Neutrophil (primary cell): ENCODE results near the gene TNK2.
"Not testable (repeated sequence)": the region's sequence is repeated elsewhere in the genome, so short reads cannot be mapped to it uniquely, and the experiment has no call there.

ENCODE experiments used
- H3K27ac ChIP-seq: fragments of 200-600 bp; sonication (generic); 2 replicates; pipeline ENCODE4 v1.5.1; 2016; ENCODE audit warnings: mild to moderate bottlenecking, moderate library complexity
- H3K27me3 ChIP-seq: fragments of 200-600 bp; sonication (generic); 2 replicates; pipeline ENCODE4 v1.6.0; 2016; ENCODE audit warnings: mild to moderate bottlenecking
- H3K36me3 ChIP-seq: fragments of 200-600 bp; sonication (generic); 2 replicates; pipeline ENCODE4 v1.5.1; 2017
- H3K4me1 ChIP-seq, 2 experiments: fragments of 200-600 bp in 1 of 2; sonication (generic) in 1 of 2; 1 replicate in 1 of 2; 2 replicates in 1 of 2; pipeline versions ENCODE4 v1.5.1 to v1.6.1; 2013 to 2016; ENCODE audit warnings: low read depth in 1 of 2, low read length in 1 of 2, mild to moderate bottlenecking in 1 of 2, moderate library complexity in 1 of 2; ENCODE audit not compliant: control insufficient read depth in 1 of 2, insufficient read depth in 1 of 2
- H3K4me3 ChIP-seq, 2 experiments: fragments of 200-600 bp in 1 of 2; sonication (generic) in 1 of 2; 1 replicate in 1 of 2; 2 replicates in 1 of 2; pipeline ENCODE4 v1.5.1; 2013 to 2016; ENCODE audit warnings: low read depth in 1 of 2, low read length in 1 of 2, mild to moderate bottlenecking in 1 of 2, moderate library complexity in 1 of 2
- H3K9me3 ChIP-seq: fragments of 200-600 bp; sonication (generic); 2 replicates; pipeline ENCODE4 v1.5.1; 2016
- TF ChIP-seq, protein P1 (sequence below): fragments of 200-600 bp; sonication (generic); IDR thresholded peaks from 2 replicates; pipeline ENCODE4 v1.5.1; 2016; ENCODE audit warnings: antibody characterized with exemption

TNK2 gene

DNA sequence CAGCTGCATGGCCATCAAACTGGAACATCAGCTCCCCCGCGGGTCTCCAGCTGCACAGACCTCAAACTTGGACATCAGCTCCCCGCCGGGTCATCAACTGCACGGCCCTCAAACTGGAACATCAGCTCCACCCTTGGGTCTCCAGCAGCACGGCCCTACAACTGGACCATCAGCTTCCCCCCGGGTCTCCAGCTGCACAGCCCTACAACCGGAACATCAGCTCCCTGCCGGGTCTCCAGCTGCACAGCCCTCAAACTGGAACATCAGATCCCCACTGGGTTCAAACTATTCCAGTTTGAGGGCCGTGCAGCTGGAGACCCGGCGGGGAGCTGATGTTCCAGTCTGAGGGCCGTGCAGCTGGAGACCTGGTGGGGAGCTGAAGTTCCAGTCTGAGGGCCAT lies 32.5 kb upstream of the TNK2 start:
- H3K36me3 ChIP-seq: peaks cover 11% of the 10 kb centered on the region
- H3K4me1 ChIP-seq, H3K9me3 ChIP-seq, H3K27me3 ChIP-seq, H3K27ac ChIP-seq, H3K4me3 ChIP-seq: not testable (repeated sequence)

DNA sequence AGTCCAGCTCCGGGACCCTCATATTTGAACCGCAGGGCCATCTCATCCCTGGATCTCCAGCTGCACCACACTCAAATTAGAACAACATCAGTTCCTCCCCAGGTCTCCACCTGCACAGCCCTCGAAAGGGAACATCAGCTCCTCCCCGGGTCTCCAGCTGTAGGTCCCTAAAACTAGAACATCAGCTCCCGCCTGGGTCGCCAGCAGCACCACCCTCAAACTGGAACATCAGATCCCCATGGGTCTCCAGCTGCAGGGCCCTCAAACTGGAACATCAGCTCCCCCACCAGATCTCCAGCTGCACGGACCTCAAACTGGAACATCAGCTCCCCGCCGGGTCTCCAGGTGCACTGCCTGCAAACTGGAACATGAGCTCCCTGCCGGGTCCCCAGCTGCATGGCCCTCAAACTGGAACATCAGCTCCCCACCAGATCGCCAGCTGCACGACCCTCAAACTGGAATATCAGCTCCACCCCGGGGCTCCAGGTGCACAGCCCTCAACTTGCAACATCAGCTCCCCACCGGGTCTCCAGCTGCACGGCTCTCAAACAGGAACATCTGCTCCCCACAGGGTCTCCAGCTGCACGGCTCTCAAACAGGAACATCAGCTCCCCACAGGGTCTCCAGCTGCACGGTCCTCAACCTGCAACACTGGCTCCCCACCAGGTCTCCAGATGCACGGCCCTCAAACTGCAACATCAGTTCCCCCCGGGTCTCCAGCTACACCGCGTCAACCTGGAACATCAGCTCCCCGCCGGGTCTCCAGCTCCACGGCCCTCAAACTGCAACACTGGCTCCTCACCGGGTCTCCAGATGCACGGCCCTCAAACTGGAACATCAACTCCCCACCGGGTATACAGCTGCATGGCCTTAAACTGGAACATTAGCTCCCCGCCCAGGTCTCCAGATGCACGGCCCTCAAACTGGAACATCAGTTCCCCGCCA lies 31.4 kb upstream of the TNK2 start:
- H3K27ac ChIP-seq, H3K27me3 ChIP-seq, H3K9me3 ChIP-seq, H3K4me3 ChIP-seq, H3K4me1 ChIP-seq: not testable (repeated sequence)
- peaks cover 11% of the 10 kb centered on the region for H3K36me3 ChIP-seq

DNA sequence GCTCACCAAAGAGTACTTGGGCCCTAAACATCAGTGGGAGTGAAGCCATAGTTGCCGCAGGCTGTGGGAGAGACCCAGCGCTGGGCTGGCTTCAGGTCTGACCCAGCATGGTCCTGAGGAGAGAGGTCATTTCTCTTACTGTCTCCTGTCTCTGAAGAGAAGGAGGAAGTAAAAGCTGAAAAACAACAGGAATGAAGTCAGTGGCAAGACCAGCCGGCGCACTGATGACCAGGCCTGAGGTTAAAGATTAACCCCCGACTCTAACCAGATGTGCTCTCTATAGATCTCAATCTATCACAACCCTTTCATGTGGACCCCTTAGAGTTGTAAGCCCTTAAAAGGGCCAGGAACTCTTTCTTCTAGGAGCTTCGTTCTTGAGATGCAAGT lies 24.7 kb upstream of the TNK2 start:
- not testable (repeated sequence) for H3K27me3 ChIP-seq, H3K36me3 ChIP-seq, H3K4me3 ChIP-seq, H3K4me1 ChIP-seq, H3K9me3 ChIP-seq, H3K27ac ChIP-seq

DNA sequence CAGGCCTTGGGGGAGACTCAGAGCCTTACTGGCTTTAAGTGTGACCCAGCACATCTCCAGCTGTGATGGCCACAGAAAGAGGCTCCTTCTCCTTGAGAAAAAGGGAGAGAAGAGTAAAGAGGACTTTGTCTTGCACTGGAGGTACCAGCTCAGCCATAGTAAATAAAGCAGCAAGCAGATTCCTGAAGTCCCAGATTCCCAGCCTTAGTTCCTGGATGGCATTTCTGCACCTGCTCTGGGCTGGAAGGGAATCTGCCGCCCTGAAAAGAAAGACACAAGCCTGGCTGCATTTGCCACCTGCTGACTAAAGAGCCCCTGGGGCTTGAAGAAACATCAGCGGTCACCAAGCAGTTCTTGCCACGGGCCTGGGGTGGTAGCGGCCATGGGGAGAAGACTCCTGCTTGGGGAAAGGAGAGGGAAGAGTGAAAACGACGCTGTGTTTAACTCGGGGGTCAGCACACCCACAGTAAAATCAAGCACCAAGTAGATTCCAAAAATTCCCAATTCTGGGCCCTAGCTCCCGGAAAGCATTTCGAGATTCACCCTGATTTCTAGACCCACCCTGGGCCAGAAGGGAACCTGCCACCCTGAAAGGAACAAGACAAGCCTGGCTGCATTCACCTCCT lies 24.2 kb upstream of the TNK2 start:
- H3K27me3 ChIP-seq: no peaks in the 10 kb centered on the region
- H3K4me1 ChIP-seq: no peaks in the 10 kb centered on the region
- no peaks in the 10 kb centered on the region for H3K9me3 ChIP-seq
- H3K36me3 ChIP-seq: no peaks in the 10 kb centered on the region
- no peak overlapping the region for H3K4me3 ChIP-seq
- no peak overlapping the region for H3K27ac ChIP-seq
- TF ChIP-seq, protein P1, sequence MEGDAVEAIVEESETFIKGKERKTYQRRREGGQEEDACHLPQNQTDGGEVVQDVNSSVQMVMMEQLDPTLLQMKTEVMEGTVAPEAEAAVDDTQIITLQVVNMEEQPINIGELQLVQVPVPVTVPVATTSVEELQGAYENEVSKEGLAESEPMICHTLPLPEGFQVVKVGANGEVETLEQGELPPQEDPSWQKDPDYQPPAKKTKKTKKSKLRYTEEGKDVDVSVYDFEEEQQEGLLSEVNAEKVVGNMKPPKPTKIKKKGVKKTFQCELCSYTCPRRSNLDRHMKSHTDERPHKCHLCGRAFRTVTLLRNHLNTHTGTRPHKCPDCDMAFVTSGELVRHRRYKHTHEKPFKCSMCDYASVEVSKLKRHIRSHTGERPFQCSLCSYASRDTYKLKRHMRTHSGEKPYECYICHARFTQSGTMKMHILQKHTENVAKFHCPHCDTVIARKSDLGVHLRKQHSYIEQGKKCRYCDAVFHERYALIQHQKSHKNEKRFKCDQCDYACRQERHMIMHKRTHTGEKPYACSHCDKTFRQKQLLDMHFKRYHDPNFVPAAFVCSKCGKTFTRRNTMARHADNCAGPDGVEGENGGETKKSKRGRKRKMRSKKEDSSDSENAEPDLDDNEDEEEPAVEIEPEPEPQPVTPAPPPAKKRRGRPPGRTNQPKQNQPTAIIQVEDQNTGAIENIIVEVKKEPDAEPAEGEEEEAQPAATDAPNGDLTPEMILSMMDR: no peak

DNA sequence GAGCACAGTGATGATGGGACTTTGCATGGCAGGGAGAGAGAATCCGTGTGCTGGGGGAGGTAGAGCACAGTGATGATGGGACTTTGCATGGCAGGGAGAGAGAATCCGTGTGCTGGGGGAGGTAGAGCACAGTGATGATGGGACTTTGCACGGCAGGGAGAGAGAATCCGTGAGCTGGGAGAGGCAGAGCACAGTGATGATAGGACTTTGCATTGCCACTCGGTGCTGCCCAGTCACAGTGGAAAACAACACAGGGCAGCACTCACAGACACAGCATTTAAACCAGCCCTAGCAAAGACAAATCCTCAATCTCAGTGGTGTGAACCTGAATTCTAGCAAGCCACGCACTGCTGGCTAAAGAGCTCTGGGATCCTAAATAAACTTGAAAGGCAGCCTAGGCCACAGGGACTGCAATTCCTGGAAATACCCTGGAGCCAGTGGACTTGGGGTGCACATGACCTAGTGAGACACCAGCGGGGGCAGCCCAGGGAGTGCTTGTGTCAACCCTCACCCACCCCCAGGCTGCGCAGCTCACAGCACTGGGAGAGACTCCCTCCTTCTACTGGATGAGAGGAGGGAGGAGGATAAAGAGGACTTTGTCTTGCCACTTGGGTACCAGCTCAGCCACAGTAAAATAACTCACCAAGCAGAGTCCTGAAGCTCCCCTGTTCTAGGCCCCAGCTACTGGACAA lies 23.4 kb upstream of the TNK2 start:
- H3K27ac ChIP-seq: no peak overlapping the region
- no peaks in the 10 kb centered on the region for H3K4me1 ChIP-seq
- H3K36me3 ChIP-seq: no peaks in the 10 kb centered on the region
- H3K9me3 ChIP-seq: no peaks in the 10 kb centered on the region
- TF ChIP-seq, protein P1: no peak
- H3K27me3 ChIP-seq: no peaks in the 10 kb centered on the region
- H3K4me3 ChIP-seq: no peak overlapping the region

DNA sequence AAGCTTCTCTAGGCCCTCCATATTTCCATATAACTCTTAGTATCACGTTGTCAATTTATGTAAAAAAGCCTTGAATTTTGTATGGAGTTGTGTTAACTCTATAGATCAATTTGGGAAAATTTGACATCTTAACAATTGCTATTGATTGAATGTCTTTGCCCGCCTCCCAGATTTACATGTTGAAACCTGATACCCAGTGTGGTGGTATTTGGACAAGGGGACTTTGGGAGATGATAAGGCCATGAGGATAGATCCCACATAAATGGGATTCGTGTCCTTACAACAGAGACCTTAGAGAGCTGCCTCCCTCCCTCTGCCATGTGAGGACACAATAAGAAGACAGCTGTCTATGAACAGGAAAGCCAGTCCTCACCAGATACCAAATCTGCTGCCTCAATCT lies 21.1 kb upstream of the TNK2 start:
- Histone ChIP-seq H3K9me3 (no peaks in the 10 kb centered on the region), H3K4me1 (no peaks in the 10 kb centered on the region), H3K36me3 (no peaks in the 10 kb centered on the region), H3K27ac (no peak overlapping the region), H3K4me3 (no peak overlapping the region), H3K27me3 (peaks cover 10% of the 10 kb centered on the region)
- TF ChIP-seq, protein P1: no peak
